NCI-H2029 (cell line): ENCODE results near the gene SPDYE4.
A peak's percentile ranks its signal among the peaks of the same experiment; 100 is the strongest.

Source experiments
- DNase-seq: peaks from one replicate; lab custom pipeline; 2025; lab: John Stamatoyannopoulos, UW

The SPDYE4 gene

DNA sequence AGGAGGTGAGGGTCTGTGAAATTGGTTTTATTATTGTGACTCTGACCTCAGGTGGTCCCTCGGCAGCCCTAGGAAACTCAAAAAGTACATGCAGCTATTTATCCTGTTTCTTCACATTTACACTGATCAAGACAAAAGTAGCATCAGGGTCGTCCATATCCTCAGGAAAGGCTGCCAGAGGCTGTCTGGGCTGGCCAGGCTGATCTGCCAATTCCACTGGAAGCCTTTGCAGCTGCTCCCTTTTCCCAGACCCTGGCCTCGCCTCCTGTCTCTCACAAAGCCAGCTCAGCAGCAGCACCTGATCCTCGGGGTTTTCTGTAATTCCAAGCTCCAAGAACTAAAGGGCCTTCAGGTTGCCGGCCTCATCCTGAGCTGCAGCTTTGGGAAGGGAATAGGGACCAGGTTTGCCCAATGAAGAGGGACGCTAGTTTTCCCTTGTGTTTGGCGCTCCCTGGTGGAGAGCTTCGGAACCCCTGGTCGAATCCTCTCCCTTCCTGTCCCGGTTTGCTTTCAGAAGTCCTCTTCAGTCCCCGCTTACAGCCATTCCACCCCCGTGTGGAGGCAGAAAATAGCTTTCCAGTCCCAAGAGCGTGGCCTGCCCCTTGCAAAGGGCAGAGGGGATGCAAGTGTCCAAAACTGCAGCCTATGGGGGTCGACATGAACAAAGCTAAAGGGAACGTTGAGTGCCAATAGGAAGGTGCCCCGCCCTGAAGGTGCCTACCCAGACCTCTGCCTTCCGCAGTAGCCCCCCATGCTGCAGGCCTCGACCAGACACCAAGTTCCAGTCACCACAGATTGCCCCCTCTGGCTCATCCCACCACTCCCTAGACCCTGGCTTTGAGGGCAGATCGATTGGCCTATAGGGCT is 27.4 kb upstream of the SPDYE4 start:
- no peak for DNase-seq

DNA sequence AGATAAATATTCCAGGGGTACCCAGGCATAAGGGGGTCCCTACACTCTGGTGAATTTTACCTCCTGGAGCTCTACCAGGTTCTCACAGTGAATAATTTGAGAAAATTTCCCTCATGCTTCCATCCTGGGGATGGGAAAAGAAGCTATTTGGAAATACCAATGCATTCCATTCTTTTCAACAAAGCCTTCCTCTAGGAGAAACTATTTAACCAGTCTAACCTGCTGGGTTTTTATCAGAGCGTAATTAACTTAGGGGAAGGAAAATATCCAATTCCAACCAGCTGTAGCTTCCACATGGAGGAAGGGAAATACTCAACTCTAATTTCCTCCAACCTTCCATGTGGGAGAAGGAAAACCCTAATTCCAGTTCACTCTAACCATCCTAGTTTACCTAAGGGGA is 23.8 kb upstream of the SPDYE4 start:
- DNase-seq = no peak

DNA sequence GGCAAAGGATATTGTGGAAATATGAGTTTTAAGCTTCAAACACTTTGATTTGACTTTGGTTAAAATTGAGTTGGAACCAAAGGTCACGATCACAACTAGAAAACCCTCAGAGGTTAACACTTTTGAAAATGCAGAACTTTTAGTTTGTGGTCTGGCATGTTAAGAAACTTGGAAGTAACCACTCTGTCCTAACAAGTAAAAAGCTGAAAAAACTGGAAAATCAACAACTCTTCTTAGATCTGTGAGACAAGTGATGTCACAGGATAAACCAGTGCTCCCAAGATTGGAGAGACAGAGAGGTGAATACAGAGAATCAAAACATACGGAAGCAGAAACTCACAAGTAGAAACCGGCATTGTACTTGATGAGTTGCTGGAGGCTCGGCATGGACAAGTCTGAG is 23.4 kb upstream of the SPDYE4 start:
- no peak for DNase-seq

DNA sequence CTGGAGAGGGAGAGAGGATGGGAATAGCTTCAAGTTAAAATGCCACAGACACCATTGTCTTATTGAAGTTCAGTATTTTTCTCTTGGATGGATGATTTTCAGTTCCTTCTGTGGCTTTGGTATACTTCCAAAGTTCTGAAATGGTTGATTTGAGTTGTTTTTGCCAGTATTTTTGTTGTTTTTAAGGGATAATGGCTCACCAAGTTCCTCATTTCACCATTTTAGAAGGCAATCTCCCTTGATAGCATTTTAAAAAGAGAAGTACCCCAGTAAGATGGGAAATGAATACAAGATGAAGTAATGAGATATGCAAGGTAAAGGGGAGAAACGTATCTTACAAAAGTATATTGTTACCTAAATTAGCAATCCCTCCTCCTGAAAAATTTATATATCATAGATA is 18.5 kb upstream of the SPDYE4 start:
- DNase-seq = no peak

DNA sequence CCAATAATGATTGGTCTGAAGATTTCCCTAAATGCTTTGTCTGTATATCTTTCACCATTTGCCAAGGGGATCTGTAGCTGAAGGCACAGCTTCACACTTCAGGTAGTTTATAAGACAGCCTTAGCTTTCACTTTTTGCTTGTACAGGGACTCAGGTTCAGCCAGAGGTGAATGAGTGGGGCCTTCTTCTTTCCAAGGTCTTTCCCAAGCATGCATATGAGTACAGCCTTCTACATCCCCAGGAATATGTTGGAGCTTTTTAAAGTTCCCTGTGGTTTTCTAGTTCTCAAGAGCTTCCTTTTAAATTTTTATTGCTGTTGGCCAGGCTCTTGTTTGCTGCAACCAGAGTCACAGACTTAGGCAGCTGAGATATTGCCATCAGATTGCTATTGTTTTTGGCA is 17.9 kb upstream of the SPDYE4 start:
- no peak for DNase-seq

DNA sequence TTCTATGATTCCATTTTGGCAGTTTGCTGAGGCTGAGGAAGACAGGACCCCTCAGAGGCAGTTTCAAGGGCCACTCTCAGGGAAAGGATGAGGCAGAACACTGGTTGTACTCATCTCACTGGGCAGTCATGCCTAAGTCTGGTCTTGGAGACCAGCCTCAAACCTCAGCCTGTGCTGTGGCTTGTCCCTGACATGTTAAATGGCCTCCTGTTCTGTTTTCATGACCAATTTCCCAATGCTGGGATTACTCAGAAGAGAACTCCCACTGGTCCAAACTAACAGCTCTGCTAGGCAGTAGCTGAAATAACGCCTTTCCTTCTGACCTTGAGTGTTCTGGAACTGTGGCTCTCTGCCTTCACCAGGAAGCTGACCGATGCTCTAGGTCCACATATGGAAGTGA is 8.4 kb upstream of the SPDYE4 start:
- no peak for DNase-seq

DNA sequence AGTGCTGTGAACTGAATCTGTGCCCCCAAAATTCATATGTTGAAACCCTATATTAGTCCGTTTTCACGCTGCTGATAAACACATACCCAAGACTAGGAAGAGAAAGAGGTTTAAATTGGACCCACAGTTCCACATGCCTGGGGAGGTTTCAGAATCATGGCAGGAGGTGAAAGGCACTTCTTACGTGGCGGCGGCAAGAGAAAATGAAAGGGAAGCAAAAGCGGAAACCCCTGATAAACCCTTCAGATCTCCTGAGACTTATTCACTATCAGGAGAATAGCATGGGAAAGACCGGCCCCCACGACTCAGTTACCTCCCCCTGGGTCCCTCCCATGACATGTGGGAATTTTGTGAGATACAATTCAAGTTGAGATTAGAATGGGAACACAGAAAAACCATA is 3.7 kb upstream of the SPDYE4 start:
- no peak for DNase-seq

DNA sequence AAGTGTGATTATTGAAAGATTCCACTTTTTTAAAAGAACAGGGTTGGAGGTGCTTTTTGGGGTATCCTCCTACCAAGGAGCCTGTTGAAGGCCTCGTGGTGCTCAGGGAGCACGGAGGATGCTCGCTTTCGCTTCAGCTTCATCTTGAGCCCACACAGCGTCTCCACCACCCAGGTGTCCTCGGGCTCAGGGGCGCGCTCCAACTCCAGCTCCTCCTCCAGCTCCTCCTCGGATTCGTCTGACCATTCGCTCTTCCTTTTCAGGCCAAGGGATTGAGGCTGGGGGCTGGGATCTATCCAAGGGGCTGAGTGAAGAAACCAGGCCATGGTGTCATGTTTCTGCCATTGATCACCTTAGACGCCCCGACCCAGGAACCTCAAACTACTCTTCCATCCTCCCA is 1.2 kb downstream of the SPDYE4 start:
- no peak for DNase-seq

DNA sequence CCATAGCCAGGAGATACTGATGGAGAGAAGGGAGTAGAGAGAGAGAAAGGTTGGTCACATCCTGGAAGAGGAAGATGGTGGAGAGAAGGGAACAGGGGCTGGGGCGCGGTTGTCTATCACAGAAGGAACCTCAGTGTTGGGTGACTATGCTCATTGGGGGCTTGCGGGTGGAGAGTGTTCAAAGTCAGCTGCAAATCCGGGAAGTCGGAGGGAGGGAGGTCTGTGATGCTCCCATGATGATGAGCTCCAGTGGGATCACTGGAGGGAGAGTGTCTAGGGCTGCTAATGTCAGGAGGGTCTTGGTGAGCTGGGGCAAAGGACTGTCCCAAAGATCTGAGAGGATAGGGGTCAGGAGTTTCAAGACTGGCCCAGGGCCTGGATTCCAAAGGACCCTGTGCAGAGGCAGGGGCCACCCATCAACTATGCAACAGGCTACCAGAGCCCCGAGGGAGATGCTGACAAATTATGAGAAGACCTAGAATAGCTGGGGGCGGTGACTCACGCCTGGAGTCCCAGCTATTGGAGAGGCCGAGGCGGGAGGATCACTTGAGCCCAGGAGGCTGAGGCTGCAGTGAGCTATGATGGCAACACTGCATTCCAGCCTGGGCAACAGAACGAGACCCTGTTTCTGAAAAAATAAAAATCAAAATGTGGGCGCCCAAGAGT is 2.6 kb downstream of the SPDYE4 start:
- DNase-seq = no peak

DNA sequence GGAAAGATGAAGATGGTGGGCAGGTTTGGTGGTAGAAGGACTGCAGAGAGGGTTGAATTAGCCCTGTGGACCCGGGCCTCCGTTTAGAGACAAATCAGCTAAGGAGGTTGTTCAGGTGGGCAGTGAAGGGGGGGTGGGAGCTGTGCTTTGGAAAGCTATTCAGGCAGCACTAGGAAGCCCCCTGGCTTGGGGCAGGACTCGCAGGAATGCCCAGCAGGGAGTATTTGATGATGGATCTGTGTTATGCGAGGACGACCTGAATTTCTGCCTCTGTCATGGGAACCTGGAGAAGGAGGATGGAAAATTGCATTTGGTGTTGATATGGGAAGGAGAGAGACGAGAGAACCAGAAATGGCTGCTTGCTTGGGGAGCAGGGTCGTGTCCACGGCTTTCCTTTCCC is 3.5 kb downstream of the SPDYE4 start:
- DNase-seq = no peak

DNA sequence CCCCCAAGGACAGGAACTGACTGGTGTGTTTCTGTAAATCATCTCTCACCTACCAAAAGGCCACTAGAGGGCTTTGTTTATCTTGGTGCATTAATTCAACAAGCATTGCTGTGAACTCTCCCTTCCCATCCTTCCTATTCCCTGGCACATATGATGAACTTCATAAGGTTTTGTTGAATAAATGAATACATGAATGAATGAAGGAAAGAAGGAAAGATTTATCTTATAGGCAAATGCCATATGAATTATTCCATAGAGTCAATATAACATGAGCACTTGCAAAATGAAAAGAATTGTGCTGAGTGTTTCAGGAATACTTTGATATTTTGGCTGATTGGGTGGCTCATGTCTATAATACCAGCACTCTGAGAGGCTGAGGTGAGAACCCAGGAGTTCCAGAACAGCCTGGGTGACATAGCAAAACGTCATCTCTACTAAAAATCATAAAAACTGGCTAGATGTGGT is 4.3 kb downstream of the SPDYE4 start:
- DNase-seq = peak; percentile 14

DNA sequence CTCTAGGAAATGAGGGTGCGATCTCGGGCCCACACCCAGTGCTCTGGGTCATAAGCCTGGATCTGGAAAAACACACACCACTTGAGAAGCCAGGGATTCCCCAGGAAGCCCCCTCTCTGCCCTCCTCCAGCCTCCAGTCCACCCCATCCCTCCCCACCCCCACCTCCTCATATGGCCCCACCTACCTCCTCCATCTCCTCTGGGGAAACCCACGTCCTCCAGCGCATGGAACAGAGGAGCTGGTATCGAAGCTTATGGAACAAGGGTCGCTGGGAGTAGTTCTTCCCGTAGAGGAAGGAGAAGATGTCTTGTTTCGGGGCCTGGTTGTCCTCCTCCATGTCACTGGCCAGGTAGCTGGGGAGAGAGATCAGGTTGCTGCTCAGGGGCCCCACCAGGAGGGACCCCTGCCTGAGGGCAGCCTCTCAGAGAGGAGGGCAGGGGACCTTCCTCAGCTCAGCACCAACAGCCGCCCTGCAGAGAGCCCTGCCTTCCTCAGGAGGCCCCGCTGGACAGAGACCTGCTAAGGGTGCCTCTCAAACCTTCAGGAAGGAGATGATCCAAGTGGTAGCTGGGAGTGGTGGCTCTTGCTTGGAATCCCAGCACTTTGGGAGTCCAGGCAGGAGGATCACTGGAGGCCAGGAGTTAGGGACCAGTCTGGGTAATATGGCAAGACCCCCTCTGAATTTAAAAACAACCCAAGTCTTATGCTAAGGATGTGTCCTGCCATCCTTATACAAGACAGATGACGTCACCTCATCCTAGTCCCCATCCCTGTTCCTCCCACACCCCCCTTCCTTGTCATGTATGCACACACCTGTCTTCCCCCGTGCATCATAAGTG is 5.0 kb downstream of the SPDYE4 start:
- no peak for DNase-seq

DNA sequence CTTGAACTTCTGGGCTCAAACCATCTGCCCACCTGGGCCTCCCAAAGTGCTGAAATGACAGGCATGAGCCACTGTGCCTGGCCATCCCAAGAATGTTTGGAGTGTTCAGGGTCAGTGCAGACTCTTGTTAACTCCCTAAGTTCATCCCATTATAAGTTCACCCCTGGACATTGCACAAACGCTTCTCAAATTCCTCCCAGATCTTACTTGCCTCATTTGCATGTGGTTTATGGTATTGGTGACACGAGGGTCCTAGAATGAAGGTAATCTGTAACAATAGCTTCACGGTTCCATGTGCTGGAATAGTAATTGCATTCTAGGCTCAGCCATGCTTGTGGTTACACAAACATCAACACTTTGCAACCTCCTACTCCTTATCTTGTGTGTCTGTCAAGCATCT is 8.7 kb downstream of the SPDYE4 start:
- DNase-seq = no peak

DNA sequence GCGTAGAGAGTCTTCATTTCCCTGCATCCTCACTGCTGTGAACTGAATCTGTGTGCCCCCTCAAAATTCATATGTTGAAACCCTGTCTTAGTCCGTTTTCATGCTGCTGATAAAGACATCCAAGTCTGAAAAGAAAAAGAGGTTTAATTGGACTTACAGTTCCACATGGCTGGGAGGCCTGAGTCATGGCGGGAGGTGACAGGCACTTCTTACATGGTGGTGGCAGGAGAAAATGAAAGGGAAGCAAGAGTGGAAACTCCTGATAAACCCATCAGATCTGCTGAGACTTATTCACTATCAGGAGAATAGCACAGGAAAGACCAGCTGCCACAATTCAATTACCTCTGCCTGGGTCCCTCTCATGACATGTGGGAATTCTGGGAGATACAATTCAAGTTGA is 10.6 kb downstream of the SPDYE4 start:
- DNase-seq = no peak

DNA sequence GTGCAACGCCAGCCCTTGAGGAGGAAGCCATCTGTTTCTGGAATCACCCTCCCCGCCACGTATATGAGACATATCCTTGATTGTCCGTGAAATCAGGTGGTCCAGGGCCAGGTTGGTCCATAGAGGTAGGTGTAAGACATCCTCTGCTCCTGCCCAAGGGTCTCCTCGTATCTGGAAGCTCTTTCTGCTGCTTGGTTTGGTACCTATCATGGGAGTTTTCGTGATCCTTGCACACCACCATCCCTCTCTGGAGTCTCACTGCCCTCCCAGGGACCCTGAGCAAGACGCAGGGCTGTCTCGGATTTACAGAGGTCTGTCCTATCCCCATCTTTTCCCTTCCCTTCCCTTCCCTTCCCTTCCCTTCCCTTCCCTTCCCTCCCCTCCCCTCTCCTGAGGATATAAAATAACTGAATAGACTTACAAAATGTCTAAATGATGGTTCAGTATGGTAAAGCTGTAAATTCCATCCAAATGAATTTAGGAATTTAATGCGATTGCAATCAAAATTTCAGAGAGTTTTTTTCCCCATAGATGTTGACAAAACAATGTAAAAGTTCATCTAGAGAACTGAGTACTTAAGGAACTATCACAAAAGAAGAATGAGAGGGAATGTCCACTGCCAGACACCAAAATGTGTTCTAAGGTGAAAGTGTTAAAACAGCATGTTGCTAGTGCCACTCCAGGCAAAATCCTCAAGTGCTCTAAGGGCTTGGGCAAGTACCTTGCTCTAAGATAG is 11.7 kb downstream of the SPDYE4 start:
- no peak for DNase-seq

DNA sequence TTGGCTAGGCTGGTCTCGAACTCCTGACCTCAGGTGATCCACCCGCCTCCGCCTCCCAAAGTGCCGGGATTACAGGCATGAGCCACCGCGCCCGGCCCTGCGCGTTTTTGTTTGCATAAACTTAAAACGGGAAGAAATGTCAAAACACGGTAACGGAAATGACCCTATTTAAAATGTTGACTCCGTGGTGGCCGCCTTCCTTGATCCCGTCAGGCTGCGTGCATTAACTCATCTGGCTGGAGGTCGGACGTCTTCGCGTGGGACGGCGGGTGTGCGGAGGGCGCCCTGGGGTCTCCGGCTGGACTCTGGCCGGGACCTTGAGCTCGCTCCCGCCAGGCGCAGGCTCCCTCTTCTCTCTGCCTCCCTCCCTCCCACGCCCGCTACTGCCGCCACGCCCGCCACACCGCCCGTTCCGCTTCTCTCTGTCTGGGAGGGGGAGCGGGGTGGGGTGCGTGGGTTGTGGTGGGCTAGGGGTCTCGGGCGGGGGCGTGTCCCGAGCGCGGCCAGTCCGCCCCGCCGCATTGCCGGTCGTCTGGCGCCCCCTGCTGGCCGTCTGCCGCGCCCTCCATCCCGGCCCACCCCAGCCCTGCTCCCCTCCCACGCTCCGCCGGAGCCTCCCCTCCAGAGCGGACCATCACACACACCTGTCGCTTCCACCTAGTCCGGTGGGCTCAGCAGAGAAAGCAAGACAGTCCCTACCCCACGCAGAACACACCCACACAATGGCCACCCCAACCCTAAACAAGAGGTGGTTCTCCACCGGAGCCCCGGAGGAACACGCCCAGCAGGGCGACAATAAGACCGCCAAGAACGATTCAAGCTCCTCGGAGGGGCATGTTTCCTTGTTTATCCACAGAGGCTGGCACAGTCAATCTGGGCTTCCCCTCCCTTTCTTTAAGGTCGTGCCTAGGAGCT is 12.5 kb downstream of the SPDYE4 start:
- no peak for DNase-seq

DNA sequence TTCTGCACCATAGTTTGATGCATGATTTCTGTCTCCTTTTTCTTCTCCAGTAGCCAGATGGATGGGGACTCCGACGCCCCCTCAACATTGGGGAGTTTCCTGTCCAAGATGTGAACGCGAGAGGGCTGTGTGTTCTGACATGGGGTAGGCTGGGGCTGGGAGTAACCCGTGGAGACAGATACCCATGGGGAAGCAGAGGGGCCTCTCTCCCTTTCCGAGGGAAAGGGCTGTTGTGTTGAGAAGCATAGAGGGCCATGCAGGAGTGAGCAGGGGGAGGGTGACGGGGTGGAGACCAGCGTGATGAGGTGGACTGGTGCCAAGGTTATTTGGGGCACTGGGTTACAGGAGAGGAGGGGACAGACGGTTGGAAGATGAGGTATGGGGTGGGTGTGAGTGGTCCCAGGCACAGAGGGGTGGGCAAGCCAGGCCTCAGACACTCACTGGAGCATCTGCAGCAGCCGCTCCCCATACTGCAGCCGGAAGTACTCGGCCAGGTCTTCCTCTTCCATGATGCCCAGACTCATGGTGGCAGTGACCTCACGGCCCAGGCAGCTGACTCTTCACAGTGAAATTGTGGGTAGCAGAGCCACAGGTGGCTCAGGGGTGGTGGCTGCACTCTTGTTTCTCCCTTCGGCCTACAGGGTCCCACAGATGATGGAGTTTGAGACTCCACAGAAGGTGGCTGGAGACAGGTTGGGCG is 14.1 kb downstream of the SPDYE4 start:
- no peak for DNase-seq

DNA sequence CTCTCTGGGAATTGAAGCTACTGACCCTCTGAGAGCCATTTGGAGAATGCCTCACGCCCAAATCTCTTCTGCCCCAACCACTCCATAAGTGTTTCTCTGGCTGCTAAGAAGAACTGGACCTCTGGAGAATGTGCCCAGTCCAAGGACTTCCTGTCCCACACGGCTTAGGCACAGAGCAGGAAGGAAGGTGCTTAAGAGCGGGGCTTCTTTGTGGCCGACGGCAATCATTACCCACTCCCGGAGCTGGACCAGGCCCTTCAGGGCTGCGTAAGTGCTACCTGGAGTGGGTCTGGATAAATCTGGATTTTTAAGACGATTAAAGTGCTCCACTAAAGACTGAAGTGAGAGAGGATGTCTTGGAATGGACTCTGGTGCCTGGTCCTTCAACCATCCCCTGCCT is 15.5 kb downstream of the SPDYE4 start:
- no peak for DNase-seq

DNA sequence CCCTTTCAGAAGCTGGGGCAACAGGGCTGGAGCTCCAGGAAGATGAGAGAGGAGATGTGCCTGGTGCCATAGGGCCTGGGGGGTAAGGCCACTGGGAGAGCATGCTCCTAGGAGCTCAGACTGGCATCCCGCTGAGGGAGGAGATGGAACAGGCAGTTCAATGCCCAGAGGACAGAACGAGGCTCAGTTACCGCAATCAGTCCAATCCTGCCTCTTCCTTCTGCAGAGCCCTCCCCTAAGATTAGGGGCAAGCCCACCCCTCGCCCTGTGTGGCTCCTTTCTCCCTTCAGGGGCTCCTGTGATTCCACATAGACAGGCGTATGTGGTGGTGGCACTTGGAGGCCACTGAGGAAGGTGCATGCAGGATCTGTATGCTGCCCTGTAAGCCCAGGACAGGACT is 16.1 kb downstream of the SPDYE4 start:
- no peak for DNase-seq

DNA sequence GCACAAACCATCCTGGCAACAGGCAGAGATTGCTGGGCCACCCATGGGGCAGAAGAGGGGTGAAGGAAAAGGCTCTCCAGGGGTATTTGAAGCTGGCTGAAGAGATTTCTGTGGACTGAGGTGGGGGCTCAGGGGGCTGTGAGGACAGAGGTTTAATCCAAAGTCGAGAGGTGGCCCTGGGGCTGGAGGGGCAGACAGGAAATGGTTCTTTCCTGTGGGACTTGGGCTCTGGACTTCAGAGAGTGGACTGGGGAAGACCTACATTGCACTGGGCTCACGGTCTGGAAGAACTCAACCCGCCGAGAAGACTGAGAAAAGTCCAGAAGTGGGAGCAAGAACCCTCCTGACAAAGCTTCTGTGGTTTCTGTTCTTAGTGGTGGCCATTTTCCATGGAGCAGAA is 16.6 kb downstream of the SPDYE4 start:
- no peak for DNase-seq
